Stomach (tissue), 9 donors: ENCODE data around the gene MARCHF9. TPM values are rescaled to one million over a fixed set of nuclear protein-coding genes. Genes with fewer than 3 reads are reported as not detected.
A peak's percentile ranks its signal among the peaks of the same experiment; 100 is the strongest.
"Not testable (repeated sequence)": the region's sequence is repeated elsewhere in the genome, so short reads cannot be mapped to it uniquely, and the experiment has no call there.

Experiments used
- DNase-seq, 2 donors: peaks; one replicate each; pipeline versions ENCODE4 v3.0.0 to v3.0.0-alpha.2; 2013 to 2019
- H3K27ac ChIP-seq, 5 donors: fragments of 200-600 bp in 4 of 5; sonication (generic) in 4 of 5; one replicate each; pipeline ENCODE4 v1.5.1; 2013 to 2019; ENCODE audit warnings: mild to moderate bottlenecking in 1 of 5, moderate library complexity in 1 of 5
- H3K27me3 ChIP-seq, 3 donors: fragments of 200-600 bp; sonication (generic); one replicate each; pipeline ENCODE4 v1.5.1; 2017 to 2019; ENCODE audit warnings: mixed run types in 1 of 3
- H3K36me3 ChIP-seq, 4 donors: fragments of 200-600 bp; sonication (generic); 1 replicate in 3 of 4; 2 replicates in 1 of 4; pipeline ENCODE4 v1.5.1; 2016 to 2019
- H3K4me1 ChIP-seq, 4 donors: fragments of 200-600 bp; sonication (generic); one replicate each; pipeline ENCODE4 v1.5.1; 2016 to 2019
- H3K4me3 ChIP-seq, 4 donors: fragments of 200-600 bp; sonication (generic) in 3 of 4; one replicate each; pipeline ENCODE4 v1.5.1; 2016 to 2019; ENCODE audit warnings: mild to moderate bottlenecking in 1 of 4
- H3K9me3 ChIP-seq, 4 donors: fragments of 200-600 bp; sonication (generic); one replicate each; pipeline ENCODE4 v1.5.1; 2016 to 2019
- CTCF ChIP-seq, 7 experiments: fragments of 450-650 bp in 4 of 7; fragments of 200-600 bp in 3 of 7; sonication (generic) in 3 of 7; IDR thresholded peaks; one replicate each; pipeline ENCODE4 v1.5.1; 2016 to 2019; ENCODE audit warnings: antibody characterized with exemption in 7 of 7, control low read depth in 2 of 7, mild to moderate bottlenecking in 1 of 7
- EP300 ChIP-seq: sonication (generic); formaldehyde crosslinking; IDR thresholded peaks from one replicate; pipeline ENCODE4 v1.6.1; 2017; ENCODE audit warnings: antibody characterized with exemption
- POLR2A ChIP-seq, 4 donors: fragments of 450-650 bp; IDR thresholded peaks; one replicate each; pipeline ENCODE4 v1.6.1; 2016; ENCODE audit warnings: antibody characterized with exemption in 4 of 4, control low read depth in 2 of 4, mild to moderate bottlenecking in 1 of 4, moderate library complexity in 1 of 4
- POLR2AphosphoS5 ChIP-seq, 3 donors: sonication (generic); formaldehyde crosslinking; IDR thresholded peaks; one replicate each; pipeline ENCODE4 v1.6.1; 2016; ENCODE audit warnings: antibody characterized with exemption in 3 of 3
- WGBS, 5 donors: extraction: QIAGEN DNeasy Blood & Tissue Kit in 3 of 5; methylation state at CpG; one replicate each; pipeline versions ENCODE4 v1.1.5 to v1.1.7; 2013 to 2018; 5-methylcytosine and 5-hydroxymethylcytosine counted together
- intact Hi-C: fragments of 100-400 bp; cut with DNase I; formaldehyde crosslinking; loops from one replicate; pipeline ENCODE4 v1.15.1; 2023; ENCODE audit warnings: low total_unique reads
- polyA plus RNA-seq, 3 donors: library from polyadenylated mRNA; stranded (reverse); fragments of 200-250 nt; gene quantifications; one replicate each; pipeline ENCODE4 v1.2.3, GENCODE V29; 2013
- total RNA-seq, 5 donors: library from RNA; depleted of rRNA; stranded (reverse); fragments of >200 nt; gene quantifications; one replicate each; pipeline versions ENCODE4 v1.1.0 to v1.2.3, GENCODE V29; 2014 to 2016
- donor health status: healthy with polysubstance abuse.
- donor health status: Bipolar disorder and iron deficiency.
- donor health status: healthy.

MARCHF9 gene
- total and polyA plus RNA-seq, 8 donors: 1.0 to 16.0 (median 8.8) TPM

GRCh38 chr12:57720606-57721595, 34.0 kb upstream of the MARCHF9 start:
- WGBS, 5 donors: 84 to 88% (median 87%) methylated on average over 7 to 11 of the region's 11 CpGs

GRCh38 chr12:57721846-57722608, 32.9 kb upstream of the MARCHF9 start:
- H3K27ac ChIP-seq, intact Hi-C loops, DNase-seq, H3K9me3 ChIP-seq, H3K4me3 ChIP-seq: not testable (repeated sequence)
- Histone ChIP-seq H3K4me1 (peaks cover 14 to 17% (median 16%) of the 10 kb centered on the region in 4 donors), H3K36me3 (peaks cover 40 to 58% (median 53%) of the 10 kb centered on the region in 4 donors), H3K27me3 (peaks cover 0 to 31% (median 0%) of the 10 kb centered on the region in 3 donors)
- WGBS, 5 donors: 90 to 96% (median 95%) methylated on average over 16 of the region's 16 CpGs

More at GRCh38 chr12:57720606-57721595, 34.0 kb upstream of the MARCHF9 start:
- no peak for DNase-seq
- Histone ChIP-seq H3K4me3 (no peak overlapping the region), H3K27ac (no peak overlapping the region), H3K27me3 (peaks cover 0 to 20% (median 0%) of the 10 kb centered on the region in 3 donors), H3K4me1 (peaks cover 3 to 5% (median 5%) of the 10 kb centered on the region in 4 donors), H3K9me3 (no peaks in the 10 kb centered on the region), H3K36me3 (peaks cover 51 to 64% (median 63%) of the 10 kb centered on the region in 4 donors)
- TF ChIP-seq POLR2AphosphoS5 (IDR thresholded peaks at IDR 0.05): no peak
- TF ChIP-seq CTCF (IDR thresholded peaks at IDR 0.05): no peak
- no peak for TF ChIP-seq EP300
- no peak for TF ChIP-seq POLR2A (IDR thresholded peaks at IDR 0.05)
- intact Hi-C loops: no loop called here

- peaks cover 0 to 40% (median 0%) of the 10 kb centered on the region in 3 donors for H3K27me3 ChIP-seq
- peak in 1 of 2 donors; percentile 24 for DNase-seq
- intact Hi-C loops: no loop called here
- no peaks in the 10 kb centered on the region for H3K9me3 ChIP-seq
- no peak overlapping the region for H3K4me3 ChIP-seq
- no peak overlapping the region for H3K27ac ChIP-seq
- H3K4me1 ChIP-seq: peaks cover 19 to 25% (median 22%) of the 10 kb centered on the region in 4 donors
- 52 to 58% (median 55%) methylated on average over 11 of the region's 11 CpGs for WGBS, 5 donors
- TF ChIP-seq EP300 (no peak), POLR2A (IDR thresholded peaks at IDR 0.05) (no peak), CTCF (IDR thresholded peaks at IDR 0.05) (no peak), POLR2AphosphoS5 (IDR thresholded peaks at IDR 0.05) (no peak)
- peaks cover 32 to 58% (median 47%) of the 10 kb centered on the region in 4 donors for H3K36me3 ChIP-seq
Measured at GRCh38 chr12:57722716-57723629, 31.9 kb upstream of the MARCHF9 start.

- WGBS, 5 donors: 46 to 70% (median 59%) methylated on average over 2 of the region's 2 CpGs
- intact Hi-C loops: no loop called here
- no peak overlapping the region for H3K27ac ChIP-seq
- H3K4me3 ChIP-seq: no peak overlapping the region
- H3K27me3 ChIP-seq: peaks cover 0 to 47% (median 0%) of the 10 kb centered on the region in 3 donors
- DNase-seq: no peak
- peaks cover 26 to 54% (median 40%) of the 10 kb centered on the region in 4 donors for H3K36me3 ChIP-seq
- H3K9me3 ChIP-seq: no peaks in the 10 kb centered on the region
- TF ChIP-seq CTCF (IDR thresholded peaks at IDR 0.05): no peak
- no peak for TF ChIP-seq POLR2A (IDR thresholded peaks at IDR 0.05)
- H3K4me1 ChIP-seq: peaks cover 19 to 27% (median 22%) of the 10 kb centered on the region in 4 donors
Measured at GRCh38 chr12:57723630-57723962, 31.3 kb upstream of the MARCHF9 start.
